Coronary artery (tissue), 2 donors: ENCODE measurements around the gene SLC7A14.

Source experiments
- DNase-seq: peaks from one replicate; pipeline ENCODE4 v3.0.0-alpha.2; 2017; ENCODE audit warnings: low spot score
- H3K27ac ChIP-seq, 2 donors: fragments of 200-600 bp; sonication (generic); one replicate each; pipeline ENCODE4 v1.5.1; 2016 to 2019
- H3K4me3 ChIP-seq: fragments of 200-600 bp; sonication (generic); 2 replicates; pipeline ENCODE4 v1.5.1; 2016; ENCODE audit warnings: mild to moderate bottlenecking, moderate library complexity
- TF ChIP-seq, protein P1 (sequence below): fragments of 200-600 bp; sonication (generic); IDR thresholded peaks from one replicate; pipeline ENCODE4 v1.5.1; 2019; ENCODE audit warnings: antibody characterized with exemption

Gene SLC7A14

DNA sequence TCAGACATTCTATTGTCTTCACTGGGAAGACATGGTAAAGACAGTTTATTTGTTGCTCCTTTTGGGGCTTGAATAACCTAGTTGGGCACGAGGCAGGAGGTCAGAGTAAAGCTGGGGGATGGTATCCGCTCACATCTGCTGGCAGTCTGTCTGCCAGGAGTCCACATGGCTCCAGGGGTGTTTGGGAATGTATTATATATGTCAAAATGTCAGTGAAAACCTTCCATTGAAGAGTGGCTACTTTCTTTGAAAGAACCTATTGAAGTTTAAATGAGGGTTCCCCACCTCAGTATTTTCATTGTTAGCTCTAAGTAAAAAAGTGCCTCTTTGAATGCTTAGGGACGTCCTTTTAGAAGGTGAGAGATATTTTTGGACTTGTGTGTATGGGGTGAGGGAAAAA is 98.8 kb downstream of the SLC7A14 start:
- Histone ChIP-seq H3K4me3 (no peak overlapping the region), H3K27ac (no peak overlapping the region)
- TF ChIP-seq, protein P1, sequence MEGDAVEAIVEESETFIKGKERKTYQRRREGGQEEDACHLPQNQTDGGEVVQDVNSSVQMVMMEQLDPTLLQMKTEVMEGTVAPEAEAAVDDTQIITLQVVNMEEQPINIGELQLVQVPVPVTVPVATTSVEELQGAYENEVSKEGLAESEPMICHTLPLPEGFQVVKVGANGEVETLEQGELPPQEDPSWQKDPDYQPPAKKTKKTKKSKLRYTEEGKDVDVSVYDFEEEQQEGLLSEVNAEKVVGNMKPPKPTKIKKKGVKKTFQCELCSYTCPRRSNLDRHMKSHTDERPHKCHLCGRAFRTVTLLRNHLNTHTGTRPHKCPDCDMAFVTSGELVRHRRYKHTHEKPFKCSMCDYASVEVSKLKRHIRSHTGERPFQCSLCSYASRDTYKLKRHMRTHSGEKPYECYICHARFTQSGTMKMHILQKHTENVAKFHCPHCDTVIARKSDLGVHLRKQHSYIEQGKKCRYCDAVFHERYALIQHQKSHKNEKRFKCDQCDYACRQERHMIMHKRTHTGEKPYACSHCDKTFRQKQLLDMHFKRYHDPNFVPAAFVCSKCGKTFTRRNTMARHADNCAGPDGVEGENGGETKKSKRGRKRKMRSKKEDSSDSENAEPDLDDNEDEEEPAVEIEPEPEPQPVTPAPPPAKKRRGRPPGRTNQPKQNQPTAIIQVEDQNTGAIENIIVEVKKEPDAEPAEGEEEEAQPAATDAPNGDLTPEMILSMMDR, result no peak
- no peak for DNase-seq

DNA sequence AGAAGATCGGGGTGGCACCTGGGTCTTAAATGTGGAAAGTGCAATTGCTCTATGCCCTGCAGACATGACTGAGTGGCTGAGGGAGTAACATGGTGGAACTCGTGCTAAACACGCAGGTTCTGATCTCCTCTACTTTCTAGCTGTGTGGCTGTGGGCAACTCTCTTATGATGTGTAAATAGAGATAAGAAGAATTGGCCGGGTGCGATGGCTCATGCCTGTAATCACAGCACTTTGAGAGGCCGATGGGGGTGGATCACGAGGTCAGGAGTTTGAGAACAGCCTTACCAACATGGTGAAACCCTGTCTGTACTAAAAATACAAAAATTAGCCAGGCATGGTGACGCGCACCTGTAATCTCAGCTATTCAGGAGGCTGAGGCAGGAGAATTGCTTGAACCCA is 99.5 kb downstream of the SLC7A14 start:
- Histone ChIP-seq H3K4me3 (no peak overlapping the region), H3K27ac (no peak overlapping the region)
- DNase-seq, result no peak
- TF ChIP-seq, protein P1, result no peak

GRCh38 chr3:170485696-170486095 is 100.2 kb downstream of the SLC7A14 start:
- Histone ChIP-seq H3K27ac (no peak overlapping the region), H3K4me3 (no peak overlapping the region)
- TF ChIP-seq, protein P1, result no peak
- no peak for DNase-seq

GRCh38 chr3:170485294-170485693 is 100.6 kb downstream of the SLC7A14 start:
- DNase-seq, result no peak
- Histone ChIP-seq H3K27ac (no peak overlapping the region), H3K4me3 (no peak overlapping the region)
- TF ChIP-seq, protein P1, result no peak

- no peak for DNase-seq
- TF ChIP-seq, protein P1, result no peak
Measured at GRCh38 chr3:170484869-170485268, 101.0 kb downstream of the SLC7A14 start.

GRCh38 chr3:170483485-170484262 is 102.2 kb downstream of the SLC7A14 start:
- H3K4me3 ChIP-seq, result no peak overlapping the region
- TF ChIP-seq, protein P1, result no peak
- H3K27ac ChIP-seq, result no peak overlapping the region
- no peak for DNase-seq

More at GRCh38 chr3:170484869-170485268, 101.0 kb downstream of the SLC7A14 start:
- Histone ChIP-seq H3K27ac (no peak overlapping the region), H3K4me3 (no peak overlapping the region)

GRCh38 chr3:170482199-170482598 is 103.7 kb downstream of the SLC7A14 start:
- TF ChIP-seq, protein P1, result no peak
- H3K4me3 ChIP-seq, result no peak overlapping the region
- H3K27ac ChIP-seq, result no peak overlapping the region
- DNase-seq, result no peak
